ENCODE data around the gene COL23A1.

The COL23A1 gene

GRCh38 chr5:178388386-178389025 lies 201.7 kb downstream of the COL23A1 start:
- no peak for DNase-seq

- DNase-seq, result no peak
Observed at GRCh38 chr5:178387856-178388190, 202.4 kb downstream of the COL23A1 start.

DNA sequence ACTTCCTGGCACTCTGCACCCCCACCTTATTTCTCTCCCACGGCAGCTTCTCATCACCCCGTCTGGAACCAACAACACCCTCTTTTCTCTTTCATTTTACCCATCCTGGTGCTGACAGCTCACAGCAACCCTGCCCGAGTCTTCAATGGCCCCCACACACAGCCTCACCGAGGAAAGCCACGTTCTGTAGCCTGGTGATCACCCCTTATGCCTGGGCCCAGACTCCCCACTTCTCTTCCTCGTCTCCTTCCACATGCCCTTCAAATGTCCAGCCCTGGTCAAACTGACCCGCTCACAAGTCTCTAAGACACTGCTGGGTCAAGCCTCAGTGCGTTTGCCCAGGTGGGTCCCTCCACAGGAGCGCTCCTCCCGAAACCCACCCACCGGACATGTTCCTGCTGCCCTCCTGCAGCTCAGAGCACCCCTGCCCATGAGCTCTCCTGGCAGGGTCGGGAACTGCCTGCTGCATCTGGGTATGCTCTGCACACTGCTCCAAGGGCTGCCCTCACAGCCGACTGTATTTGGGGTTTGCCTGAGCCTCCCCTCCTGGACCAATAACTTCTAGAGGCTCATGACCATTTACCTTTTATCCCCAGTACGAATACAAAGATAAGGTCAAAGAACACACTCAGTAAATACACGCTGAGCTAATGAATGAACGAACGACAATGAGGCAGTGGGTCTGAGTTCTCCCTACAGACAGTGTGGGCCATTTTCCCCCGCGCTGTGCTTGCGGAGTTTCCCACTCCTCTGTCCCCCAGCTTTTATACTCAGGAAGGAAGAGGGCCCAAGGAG lies 202.9 kb downstream of the COL23A1 start:
- no peak for DNase-seq

GRCh38 chr5:178386336-178386931 lies 203.8 kb downstream of the COL23A1 start:
- DNase-seq, result no peak

DNA sequence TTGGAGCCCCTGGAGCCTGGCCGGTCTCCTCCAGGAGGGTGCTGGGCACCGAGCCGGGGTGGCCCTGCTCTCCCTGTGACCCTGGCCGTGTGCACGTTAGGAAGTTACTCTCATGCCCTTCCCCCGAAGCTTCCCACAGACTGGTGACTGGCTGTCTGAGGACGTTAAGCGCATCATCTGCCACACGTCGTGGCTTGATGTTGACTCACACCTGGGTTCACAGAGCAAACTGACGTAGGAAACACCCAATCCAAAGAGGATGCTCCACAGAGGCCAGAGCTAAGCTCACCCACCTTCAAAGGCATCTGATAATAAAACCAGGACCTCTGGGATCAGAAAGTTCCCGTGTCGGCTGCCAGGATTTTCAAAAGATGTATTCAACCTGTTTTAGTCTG lies 204.7 kb downstream of the COL23A1 start:
- no peak for DNase-seq

DNA sequence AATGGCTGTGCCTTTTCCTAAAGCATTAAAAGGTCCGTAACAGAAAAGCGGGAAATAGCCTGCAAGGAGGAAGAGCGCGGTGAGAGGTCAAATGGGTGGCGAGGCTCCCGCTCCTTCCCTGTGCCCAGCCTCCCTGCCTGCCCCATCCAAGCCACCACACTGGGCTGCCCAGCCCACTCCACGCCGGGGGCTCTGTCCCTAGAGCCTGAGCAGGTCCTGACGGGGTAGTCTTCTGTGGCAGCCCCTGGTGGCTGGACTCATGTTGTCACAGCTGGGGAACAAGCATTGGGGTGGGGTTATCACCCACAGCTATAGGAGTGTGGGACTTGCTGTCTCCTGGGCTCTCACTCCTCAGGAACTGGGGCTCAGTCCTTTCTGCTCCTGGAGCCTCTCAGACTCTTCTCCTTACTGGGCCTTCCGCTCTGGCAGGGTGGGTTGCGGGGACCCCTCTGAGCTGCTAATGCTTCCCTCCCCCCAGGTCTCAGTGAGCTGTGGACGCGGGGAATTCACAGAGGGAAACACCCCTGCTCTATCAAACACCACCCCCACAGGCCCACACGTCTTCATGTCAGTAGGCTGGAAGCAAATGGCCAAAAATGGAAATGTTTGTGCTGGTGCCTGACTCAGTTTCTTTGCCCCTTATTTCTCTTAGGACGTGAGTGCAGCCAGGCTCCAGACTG lies 205.2 kb downstream of the COL23A1 start:
- DNase-seq, result no peak

DNA sequence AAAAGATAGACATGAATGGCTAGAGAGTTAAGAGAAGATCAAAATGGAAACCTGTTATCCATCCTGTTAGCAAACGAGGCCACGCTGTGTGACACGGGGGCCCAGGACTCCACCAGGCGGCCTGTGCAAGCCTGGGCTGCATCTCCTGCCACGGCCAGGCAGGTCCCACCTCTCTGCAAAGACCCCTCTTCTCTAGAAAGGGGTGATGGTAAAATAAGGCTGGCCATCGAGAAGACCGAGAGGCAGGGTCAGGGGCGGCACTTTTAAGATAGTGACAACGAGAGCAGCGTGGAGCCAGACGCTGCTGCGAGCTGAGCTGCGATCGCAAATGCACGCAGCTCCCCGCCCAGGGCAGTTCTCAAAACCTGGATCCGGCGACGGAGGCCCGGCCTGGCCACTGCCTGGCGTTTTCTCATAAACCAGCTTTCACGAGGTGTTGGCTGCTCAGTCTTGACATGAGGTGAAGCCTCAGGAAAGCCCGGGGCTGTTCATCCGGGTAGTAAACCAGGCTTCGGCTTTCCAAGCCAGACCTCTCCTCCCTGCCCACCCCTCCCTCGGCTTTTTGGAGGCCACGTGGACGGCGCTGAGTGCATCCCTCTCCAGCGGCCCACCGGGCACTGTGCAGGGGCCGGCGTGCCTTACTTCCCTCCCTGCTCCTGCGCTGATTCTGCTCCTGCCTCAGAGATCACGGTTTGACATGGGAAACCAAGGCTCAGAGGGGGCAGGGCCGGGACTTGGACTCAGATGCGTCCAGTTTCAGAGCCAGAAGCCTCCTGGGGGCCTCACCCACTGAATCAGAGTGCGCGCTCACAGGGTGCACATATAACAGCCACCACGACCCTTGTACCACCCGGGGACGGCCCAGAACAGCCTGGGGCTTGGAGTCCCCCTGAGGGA lies 206.0 kb downstream of the COL23A1 start:
- no peak for DNase-seq

- DNase-seq, result no peak
Observed at GRCh38 chr5:178383301-178383918, 206.8 kb downstream of the COL23A1 start.

DNA sequence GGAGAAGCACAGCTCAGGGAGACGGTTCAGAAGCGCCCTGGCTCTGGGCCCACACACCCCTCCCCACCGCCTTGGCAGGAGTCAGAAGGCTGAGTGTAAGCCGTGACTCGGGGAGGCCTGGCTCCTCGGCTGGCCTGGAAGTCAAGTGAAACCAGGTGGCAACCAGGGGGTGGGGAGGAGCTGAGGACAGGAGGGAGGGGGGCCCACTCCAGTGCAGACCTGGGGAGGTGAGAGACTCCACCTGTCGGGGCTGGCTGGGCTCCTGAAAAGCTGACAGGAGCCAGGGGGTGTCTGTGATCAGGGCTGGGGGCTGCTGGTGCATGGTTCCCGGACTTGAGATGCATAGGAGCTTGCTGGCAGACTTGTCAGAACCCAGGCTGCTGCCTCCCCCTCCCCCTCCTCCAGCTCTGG lies 207.4 kb downstream of the COL23A1 start:
- DNase-seq, result no peak

GRCh38 chr5:178381921-178382695 lies 208.1 kb downstream of the COL23A1 start:
- DNase-seq, result no peak

GRCh38 chr5:178381206-178381605 lies 209.0 kb downstream of the COL23A1 start:
- DNase-seq, result no peak

DNA sequence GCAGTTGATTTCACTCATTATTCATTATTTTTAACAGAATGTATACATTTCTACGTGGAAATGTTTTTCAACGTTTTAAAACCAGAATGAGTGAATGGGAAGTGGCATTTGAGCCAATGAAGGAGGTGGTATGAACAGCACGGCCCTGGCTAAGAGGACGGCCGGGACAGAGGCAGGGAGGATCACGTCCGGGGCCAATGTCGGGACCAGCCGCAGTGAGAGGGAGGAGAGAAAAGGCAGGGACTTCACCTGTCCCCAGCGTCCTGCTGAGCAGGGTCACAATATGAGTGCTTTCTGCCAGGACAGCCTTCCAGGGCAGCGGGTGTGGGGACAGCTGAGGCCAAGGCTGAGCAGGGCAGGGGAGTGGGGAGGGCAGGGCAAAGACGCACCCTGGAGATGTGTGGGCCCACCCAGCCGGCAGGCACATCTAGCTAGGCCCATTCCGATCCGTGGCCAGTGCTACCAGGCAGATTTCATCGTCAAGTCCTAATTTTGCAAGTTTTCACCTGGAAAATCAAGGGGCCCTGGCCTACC lies 209.6 kb downstream of the COL23A1 start:
- DNase-seq, result no peak

DNA sequence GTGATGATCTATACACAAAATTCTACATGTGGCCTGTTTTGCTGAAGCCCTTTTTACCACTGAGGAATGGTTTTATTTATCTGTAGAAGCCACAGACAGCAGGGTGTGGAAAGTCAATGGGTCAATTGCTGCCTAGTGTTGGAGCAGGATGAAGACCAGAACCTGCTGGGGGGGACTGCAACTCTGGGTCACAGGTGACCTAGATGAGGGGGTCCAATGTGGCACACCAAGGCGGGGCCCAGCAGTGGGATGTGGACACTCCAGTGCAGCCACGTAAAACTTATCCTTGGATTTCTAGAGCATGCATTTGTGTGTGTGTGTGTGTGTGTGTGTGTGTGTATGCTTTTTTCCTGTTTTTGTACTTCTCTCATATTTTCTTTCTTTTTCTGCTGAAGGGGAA lies 210.1 kb downstream of the COL23A1 start:
- no peak for DNase-seq

- no peak for DNase-seq
Observed at GRCh38 chr5:178378527-178379484, 211.4 kb downstream of the COL23A1 start.

- no peak for DNase-seq
Observed at GRCh38 chr5:178377583-178378270, 212.5 kb downstream of the COL23A1 start.

- DNase-seq, result no peak
Observed at GRCh38 chr5:178376921-178377582, 213.1 kb downstream of the COL23A1 start.

DNA sequence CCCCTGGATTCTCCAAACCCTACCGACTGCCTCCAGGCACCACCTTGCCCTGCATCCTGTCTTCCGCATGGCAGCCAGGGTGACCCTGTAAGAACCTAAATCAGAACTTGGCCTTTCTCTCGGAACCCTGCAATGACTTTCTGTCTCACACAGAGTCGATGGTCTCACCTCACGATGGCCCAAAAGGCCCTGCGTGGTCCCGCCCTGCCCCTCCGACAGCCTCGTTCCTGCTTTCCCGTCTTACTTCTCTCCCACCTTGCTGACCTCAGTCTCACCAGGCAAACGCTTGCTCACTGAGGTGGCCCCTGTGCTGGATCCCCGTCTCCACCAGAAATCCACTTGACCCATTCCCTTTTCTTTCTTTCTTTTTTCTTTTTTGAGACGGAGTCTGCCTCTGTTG lies 214.8 kb downstream of the COL23A1 start:
- DNase-seq, result no peak

DNA sequence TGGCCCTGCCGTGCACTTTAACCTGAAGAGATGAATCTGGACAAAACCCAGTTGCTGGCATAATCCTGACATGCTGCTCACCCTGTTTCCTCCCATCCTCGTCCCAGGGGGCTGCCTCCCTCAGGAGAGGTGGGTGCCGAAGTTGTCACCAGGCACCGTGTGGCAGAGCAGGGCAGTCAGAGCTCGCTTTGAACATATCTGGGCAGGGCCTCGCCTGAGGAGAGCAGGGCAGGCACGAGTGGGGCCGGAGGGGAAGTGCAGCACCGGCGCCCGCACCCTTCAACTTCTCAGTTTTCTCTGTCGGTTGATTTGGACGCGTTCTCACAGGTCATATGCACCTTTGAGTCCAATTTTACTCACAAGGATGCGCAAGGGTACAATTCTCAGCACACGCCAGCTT lies 216.5 kb downstream of the COL23A1 start:
- DNase-seq, result no peak

GRCh38 chr5:178372142-178372571 lies 218.0 kb downstream of the COL23A1 start:
- no peak for DNase-seq

Measured in activated CD4-positive, alpha-beta T cell treated with anti-CD3 and anti-CD28 coated beads, Interleukin-10, Interleukin-2, amounts not matched to agents 100 ng/mL and 50 ng/mL, durations not matched to agents 16 hours and 8 hours (primary cell).